Measurements from ENCODE around the gene FAM163B.

The FAM163B gene

DNA sequence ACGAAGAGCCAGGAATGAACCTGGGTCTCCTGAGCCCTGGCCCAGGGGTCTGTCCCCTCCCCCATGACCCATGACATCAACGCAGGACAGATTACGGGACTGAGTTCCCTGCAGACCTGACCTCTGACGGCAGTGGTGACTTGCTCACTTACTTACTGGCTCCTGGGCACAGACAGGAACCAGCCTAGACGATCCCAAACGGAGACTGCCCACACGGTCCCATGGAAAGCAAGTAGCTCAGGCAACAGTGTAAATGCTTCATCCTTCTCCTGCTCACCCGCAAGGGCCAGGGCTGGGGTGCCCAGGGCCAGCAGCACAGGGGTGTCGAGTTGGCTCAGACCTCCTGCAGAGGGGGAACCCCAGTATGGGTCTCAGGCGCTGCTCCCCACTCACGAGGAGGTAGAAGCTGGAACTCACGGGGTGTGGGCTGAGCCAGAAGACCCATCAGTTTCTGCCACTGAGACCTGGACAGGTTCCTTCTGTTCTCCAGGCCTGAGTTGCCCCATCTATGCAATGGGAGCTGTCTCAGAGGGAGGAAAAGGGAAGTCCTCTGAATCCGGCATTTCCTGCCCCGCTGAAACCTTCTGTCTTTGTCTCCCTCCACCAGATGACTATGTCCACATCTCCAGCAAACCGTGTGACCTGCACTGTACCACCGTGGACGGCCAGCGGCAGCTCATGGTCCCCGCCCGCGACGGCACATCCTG is 69.0 kb downstream of the FAM163B start:
- no peak for DNase-seq

DNA sequence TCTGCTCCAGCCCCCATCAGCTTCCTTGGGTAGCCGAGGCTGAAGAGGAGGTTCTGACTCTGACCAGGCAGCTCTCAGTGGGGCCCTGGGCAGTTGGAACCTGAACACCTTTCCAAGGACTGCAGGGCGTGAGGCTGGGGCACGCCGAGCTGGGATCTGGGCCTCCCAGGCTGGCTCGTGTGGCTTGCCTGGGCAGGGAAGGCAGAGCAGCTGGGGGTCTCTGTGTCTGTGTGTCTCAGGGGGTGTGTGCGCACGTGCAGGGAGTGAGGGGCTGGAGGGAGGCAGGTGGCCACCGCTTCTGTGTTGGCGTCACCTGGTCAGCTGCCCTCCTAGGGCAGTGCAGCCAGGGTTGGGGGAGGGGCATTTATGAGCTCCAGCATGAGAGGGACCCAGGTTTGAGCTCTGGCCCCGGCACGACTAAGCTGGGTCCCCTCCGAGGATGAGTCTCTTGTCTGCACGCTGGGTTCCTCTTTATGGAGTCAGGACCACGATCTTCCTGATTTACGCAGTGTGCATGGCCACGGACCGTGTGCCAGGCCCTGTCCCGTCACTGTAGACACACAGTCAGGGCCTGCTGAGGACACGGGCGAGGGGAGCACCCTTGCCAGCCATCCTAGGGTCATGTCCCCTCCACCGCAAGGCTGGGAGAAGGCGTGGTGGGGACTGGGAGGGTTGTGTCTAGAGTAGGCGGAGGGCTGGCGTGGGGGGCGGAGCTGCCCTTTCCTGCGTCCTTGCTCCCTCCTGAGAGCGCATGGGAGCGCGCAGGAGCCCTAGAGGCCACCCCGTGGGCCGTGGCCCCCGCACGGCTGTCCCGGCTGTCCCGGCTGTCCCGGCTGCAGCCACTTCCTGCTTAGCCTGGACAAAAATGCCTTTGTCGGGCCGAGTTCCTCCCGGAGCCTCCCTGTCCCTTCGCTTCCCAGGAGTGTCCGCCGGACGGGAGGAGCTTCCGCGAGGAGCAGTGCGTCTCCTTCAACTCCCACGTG is 70.0 kb downstream of the FAM163B start:
- DNase-seq = no peak

DNA sequence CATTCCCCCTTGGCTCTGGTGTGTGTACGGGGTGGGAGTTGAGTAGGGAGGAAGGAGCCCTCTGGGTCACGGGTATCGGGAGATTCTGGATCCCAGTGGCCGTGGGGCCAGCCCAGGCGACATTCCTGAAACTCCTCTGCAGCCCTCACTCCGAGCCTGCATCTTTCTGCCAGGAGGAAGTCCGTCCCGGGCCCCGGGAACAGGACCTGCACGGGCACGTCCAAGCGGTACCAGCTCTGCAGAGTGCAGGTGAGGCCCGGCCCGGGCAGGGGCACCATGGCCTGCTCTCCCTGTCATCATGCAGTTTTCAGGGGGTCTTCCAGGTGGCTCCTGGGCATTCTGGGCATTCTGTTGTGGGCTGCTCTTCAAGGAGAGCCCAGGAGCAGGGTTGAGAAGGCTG is 71.0 kb downstream of the FAM163B start:
- DNase-seq = no peak

DNA sequence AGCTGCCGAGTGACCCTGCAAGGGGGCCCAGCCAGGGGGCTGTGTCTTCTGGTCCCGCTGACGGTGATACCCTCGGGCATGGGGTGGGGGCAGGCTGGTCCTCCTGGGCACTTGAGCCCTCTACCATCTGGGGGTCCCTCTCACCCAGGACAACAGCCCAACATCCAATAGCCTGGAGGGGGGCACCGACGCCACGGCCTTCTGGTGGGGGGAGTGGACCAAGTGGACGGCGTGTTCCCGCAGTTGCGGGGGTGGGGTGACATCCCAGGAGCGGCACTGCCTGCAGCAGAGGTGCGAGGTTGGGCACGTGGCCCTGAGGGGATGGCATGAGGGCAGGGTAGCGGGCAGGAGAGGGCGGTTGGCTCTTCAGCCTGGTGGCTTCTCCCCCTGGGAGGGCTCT is 71.9 kb downstream of the FAM163B start:
- no peak for DNase-seq

DNA sequence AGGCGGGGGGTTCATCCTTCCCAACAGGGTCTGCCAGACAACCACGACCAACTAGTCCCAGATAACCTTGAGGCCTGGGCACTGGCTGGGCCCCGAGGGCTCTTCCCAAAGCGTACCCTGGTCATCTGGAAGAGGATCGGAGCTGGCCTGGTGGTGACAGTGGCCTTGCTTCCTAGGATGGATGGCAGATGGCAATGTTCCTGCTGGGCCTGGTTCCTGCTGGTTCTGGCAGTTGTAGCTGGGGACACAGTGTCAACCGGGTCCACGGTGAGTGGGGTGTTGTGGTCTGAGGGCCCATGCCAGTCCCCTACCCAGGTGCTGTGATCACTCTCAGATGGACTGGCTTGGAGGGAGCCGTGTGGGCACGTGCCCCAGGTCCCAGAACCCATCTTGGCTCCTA is 72.7 kb downstream of the FAM163B start:
- no peak for DNase-seq

DNA sequence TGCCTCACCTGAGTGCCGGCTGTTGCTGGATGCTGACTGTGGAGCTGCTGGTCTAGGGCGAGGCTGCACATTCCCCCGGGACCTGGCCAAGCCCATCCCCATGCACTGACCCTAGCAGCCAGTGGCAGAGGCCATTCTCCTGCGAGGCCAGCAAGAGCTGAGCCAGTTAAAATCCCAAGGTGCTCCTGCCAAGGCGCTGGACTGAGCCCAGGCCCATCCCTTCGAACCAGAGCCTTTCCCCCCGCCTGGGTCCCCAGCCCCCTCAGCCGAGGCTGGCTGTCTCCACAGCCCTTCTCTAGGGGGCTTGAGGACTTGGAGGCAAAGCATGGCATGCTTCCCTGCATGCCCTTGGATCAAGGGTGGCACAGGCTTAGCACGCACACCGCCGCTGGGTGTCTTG is 73.1 kb downstream of the FAM163B start:
- DNase-seq = no peak

DNA sequence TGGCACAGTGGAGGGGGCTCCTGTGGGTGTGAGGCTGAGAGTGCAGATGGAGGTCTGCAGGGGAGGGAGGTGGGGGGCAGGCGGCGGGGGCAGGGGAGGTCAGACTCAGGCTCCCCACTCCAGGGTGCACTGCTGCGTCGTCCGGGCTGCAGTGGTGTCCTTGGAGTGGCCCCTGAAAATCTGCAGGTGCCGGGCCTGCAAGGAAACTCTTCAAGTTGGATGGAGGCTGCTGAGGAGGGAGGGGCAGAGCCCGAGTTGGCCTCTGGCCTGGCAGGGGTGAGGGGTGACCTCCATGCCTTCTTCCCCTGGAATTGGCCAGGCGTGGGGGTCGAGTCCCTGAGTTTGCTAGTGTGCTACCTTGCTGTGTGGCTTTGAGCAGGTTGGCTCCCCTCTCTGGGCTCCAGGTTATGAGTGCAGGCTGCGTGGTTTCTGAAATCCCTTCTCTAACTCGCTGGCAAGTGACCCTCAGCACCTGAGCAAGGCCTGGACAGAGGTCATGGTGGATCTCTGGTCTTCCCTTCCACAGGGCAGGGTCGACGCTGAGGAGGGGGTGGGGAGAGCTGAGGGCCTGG is 73.8 kb downstream of the FAM163B start:
- no peak for DNase-seq

DNA sequence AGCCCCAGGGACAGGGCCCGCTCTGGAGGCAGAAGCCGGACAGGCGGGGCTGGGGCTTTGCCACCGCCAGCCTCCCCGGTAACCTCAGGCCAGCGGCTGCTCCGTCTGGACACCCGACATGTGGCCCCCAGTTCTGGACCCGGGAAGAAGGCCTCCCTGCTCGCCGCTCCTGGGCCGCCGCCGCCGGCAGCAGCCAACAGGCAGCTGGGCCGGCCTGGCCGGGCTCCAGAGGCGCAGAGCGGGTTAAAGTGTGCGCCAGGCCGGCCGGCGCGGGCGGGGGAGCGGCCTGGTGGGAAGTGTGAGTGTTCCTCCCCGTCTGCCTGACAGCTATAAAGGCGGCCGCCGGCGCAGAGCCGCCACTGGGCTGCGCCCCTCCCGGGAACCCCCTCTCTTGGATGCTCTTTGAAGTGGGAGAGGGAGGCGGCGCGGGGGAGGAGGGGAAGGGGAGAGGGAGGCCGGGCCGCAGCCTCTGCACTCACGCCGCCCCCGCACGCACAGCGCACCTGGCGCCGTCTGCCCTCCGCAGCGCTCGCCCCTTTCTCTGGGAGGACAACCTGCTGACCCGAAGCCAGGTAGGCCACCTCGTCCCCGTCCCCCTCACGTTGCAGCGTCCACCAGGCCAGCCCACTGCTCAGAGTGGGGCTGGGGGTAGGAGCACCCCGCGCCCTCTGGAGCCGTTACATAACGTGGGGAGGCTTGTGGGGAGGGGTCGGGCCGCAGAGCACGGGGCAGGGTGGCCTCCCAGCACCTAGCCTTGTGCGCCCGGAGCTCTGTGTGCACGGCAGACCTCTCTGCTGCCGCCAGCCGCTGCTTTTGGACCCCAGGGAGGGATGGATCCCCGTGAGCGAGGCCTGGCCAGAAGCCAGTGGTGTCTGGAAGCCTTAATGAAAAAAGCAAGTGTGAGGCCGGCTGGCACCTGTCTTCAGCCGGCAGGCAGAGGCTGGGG is 74.6 kb downstream of the FAM163B start, which contains the start of gene ADAMTSL2:
Gene ADAMTSL2, plus strand, starts transcription at position 359 of the 946 bp plus-strand sequence. CDS start 2,009 bp downstream, outside the sequence.
- peak; percentile 36 to 62 for DNase-seq

DNA sequence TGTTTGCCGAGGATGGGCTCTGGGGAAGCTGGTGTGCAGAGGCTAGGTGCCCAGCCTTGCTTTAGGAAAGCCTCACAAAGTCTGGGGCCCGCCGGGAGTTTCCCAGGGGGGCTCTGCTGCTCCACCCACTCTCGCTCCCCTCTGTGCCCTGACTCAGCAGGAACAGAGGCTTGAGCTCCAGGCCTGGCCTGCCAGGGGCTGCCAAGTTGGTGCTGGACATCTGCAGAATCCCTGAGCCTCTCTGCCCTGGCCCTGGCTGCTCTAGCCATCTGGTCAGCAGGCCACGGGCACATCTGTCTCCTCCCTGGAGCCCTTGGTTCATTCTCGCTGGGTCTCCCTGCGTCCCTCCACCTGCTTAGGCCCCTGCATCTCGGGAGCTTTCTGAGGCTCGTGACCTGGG is 75.3 kb downstream of the FAM163B start:
- no peak for DNase-seq

DNA sequence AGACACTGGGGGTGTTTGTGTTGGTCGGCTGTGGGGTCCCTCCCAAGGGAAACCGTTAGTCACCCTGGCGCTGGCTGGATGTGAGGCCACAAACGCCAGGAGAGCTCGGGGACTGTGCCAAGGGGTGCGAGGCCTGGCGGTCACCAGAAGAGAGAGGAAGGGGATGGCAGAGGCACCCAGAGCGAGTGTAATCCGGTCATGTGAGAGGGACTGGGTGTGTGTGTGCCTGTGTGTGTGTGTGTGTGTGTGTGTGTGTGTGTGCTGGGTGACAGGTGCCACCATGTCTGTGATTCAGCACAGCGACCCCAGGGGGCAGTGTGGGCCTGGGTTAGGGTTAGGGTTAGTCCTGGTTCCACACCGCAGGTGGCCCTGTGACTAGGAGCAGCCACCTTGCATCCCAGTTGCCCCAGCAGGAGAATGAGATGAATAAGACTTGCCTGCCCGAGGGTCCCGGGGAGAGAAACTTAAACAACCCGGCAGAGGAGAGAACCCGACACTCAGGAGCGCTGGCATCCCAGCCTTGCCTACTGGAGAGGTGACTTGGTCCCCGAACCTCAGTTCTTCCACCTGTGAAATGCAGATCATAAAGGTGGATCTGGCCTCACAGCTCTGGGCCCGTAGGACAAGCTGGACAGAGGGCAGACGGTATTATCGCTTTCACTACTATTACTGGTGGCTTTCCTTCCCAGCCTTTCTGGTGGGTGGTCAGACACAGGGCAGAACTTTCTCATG is 76.1 kb downstream of the FAM163B start:
- DNase-seq = peak; percentile 71 to 73

DNA sequence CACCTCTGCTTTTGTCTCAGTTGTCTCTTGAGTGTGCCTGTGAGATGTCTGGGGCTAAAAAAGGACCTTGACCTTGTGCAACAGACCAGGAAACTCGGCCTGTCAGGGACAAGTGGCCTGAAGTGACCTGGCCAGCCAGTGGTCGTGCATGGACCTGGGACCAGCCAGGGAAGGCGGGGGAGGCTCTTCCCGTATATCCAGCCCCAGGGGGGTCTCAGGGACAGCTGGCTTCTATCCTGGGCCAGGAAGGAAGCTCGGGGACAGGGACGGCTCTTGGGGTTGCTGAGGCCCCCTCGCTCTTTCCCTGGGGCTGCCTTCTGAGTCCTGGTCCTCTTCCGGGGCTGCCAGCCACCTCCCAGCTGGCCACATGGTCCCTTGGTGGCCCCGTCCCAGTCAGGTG is 77.9 kb downstream of the FAM163B start:
- no peak for DNase-seq

DNA sequence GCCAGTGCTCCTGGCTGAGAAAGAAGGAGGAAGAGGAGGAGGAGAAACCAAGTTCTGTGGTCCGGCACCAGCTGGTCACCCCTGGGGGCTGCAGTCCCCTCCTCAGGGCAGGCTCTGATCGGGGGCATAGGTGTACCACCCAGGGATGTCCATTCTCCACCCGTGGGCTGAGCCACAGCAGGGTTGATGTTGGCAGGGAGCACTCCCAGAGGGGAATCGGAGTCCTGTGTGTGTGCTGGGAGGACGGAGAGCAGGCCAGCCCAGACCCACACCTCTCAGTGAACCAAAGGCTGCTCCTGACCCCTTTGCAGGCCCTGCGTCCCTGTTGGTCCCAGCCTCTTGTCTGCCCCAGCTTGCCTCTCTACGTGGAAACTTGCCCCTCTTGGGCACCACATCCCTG is 79.3 kb downstream of the FAM163B start:
- DNase-seq = no peak

DNA sequence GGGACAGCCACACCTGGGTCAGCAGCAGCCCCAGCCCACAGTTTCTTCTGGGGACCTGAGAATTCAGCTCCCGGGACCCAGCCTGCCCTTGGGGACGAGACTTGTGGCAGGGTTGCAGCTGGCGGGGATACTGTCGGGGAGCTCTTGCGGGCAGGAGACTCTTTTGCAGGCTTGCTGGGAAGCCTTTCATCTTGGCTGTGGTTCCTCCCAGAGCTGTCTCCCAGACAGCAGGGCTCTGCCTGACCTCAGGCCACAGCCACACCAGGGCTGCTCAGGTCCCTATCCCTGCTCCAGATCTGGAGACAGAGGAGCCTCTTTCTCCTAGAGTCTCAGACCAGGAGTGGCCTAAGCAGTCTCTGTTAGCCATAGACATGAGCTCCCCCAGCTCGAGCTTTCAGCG is 79.7 kb downstream of the FAM163B start:
- no peak for DNase-seq

DNA sequence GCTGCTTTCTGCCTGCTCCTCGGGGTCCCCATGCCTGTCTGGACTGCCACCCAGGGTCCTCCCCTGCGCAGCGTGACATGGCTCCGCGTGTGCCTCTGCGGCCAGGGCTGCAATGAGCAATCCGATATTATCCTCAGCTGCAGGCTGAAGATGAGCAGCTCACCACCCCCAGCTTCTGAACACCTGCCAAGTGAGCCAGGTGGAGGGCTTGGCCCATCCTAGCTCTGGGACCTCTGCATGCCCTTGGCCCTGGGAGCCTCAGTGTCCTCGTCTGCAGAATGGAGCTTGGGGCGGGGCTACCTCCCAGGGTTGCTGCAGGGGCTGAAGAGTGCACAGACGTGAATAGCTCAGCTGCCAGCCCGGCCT is 80.3 kb downstream of the FAM163B start:
- no peak for DNase-seq

DNA sequence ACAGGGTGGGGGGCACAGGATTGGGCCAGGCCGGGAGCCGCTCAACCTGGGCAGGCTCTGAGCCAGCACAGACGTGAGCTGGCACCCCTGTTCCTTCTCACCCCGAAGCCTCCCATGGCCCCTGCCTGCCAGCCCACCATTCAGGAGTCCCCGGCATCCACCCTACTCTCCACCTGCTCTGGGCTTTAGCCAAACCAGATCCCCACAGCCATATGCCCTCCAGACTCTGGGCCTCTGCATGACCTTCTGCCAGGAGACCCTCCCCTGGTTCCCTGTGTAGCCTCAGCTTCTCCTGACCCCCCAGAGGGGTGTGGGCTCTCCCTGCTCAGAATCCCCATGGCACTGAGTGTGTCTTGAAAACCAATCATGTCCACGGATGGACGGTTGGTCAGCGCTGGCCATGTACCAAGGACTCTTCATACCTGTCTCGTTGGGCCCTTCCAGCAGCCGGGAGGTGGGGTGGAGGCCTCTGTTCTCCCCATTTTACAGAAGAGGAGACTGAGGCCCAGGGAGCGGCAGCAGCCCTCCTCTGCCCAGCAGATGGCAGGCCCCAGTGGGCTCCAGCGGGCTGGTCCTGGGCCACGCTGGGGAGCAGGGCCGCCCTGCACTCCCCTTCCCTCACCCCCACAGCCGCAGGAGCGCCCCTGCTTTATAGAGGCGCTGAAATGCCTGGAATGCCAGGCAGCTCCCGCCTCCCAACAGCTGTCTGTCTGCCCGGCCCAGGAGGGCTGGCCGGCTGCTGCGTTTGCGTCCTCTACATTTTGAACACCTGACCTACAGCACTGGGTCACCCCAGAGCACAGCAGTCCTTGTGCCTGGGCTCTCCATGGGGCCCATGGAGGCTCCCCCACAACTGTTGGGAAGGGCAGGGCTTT is 81.0 kb downstream of the FAM163B start:
- DNase-seq = no peak

DNA sequence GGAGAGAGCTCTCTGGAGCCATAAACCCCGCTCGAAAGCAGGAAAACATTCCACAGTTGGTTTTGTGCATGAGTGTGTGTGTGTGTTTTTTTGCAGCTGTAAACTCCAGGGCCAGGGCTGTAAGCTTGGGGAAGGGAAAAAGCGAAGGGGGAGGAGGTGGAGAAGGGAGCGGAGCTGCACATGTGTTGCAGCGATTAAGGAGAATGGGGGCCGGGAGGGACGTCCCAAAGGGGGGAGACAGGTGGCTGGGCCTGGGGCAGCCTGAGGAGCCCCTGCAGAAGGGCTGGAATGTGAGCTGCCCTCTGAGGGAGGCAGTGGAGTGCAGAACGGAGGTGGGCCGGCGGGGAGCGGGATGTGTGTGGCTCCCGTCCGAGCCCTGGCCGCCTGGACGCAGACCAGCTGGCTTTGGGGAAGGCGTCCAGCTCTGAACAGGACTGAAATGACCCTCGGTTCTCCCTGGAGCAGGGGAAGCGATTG is 81.7 kb downstream of the FAM163B start:
- no peak for DNase-seq

All from CD4-positive, alpha-beta T cell treated with Interleukin-4 for 1 hour (primary cell).